Ramos (cell line): ENCODE measurements around the gene SLC35E1.

ENCODE experiments used
- in situ Hi-C: fragments of 300-500 bp; cut with MboI; formaldehyde crosslinking; loops from one replicate; pipeline ENCODE4 v1.14.3; 2022; ENCODE audit warnings: low sequenced_read_pairs; ENCODE audit not compliant: unreplicated experiment

SLC35E1 gene

GRCh38 chr19:16572332-16573211 is at the start of gene SLC35E1:
Gene SLC35E1, minus strand, starts transcription at chr19:16572415. Its CDS starts 51 bp downstream, at chr19:16572364.
- in situ Hi-C loops, result no loop called here

GRCh38 chr19:16621165-16621800 is 49.1 kb upstream of the SLC35E1 start:
- in situ Hi-C loops, result no loop called here

GRCh38 chr19:16620584-16620983 is 48.4 kb upstream of the SLC35E1 start:
- in situ Hi-C loops, result no loop called here

- in situ Hi-C loops, result no loop called here
Observed at GRCh38 chr19:16620018-16620417, 47.8 kb upstream of the SLC35E1 start.

- in situ Hi-C loops, result no loop called here
Observed at GRCh38 chr19:16619457-16619856, 47.2 kb upstream of the SLC35E1 start.

GRCh38 chr19:16618248-16618647 is 46.0 kb upstream of the SLC35E1 start:
- in situ Hi-C loops, result no loop called here

GRCh38 chr19:16615808-16616207 is 43.6 kb upstream of the SLC35E1 start:
- in situ Hi-C loops, result no loop called here

- in situ Hi-C loops, result no loop called here
Observed at GRCh38 chr19:16614941-16615340, 42.7 kb upstream of the SLC35E1 start.

GRCh38 chr19:16613841-16614240 is 41.6 kb upstream of the SLC35E1 start:
- in situ Hi-C loops, result no loop called here

GRCh38 chr19:16612636-16613035 is 40.4 kb upstream of the SLC35E1 start:
- in situ Hi-C loops, result no loop called here

- in situ Hi-C loops, result no loop called here
Observed at GRCh38 chr19:16611121-16611520, 38.9 kb upstream of the SLC35E1 start.

GRCh38 chr19:16609511-16610200 is 37.4 kb upstream of the SLC35E1 start:
- in situ Hi-C loops, result no loop called here

GRCh38 chr19:16608290-16608739 is 36.1 kb upstream of the SLC35E1 start:
- in situ Hi-C loops, result no loop called here

GRCh38 chr19:16607819-16608218 is 35.6 kb upstream of the SLC35E1 start:
- in situ Hi-C loops, result no loop called here

GRCh38 chr19:16605553-16605994 is 33.4 kb upstream of the SLC35E1 start:
- in situ Hi-C loops, result no loop called here

GRCh38 chr19:16605115-16605514 is 32.9 kb upstream of the SLC35E1 start:
- in situ Hi-C loops, result no loop called here

GRCh38 chr19:16604615-16605014 is 32.4 kb upstream of the SLC35E1 start:
- in situ Hi-C loops, result no loop called here

GRCh38 chr19:16603090-16603489 is 30.9 kb upstream of the SLC35E1 start:
- in situ Hi-C loops, result no loop called here

- in situ Hi-C loops, result no loop called here
Observed at GRCh38 chr19:16601378-16602052, 29.3 kb upstream of the SLC35E1 start.

- in situ Hi-C loops, result no loop called here
Observed at GRCh38 chr19:16600824-16601223, 28.6 kb upstream of the SLC35E1 start.
